ENCODE data around the gene JMJD7. TPM values are rescaled to one million over a fixed set of nuclear protein-coding genes. Genes with fewer than 3 reads are reported as not detected.

Gene JMJD7
- total RNA-seq, 1 experiment from 2014 or later = 3.1 TPM

- DNase-seq (ENCODE audit: extremely low read depth, low read depth) = no peak
These were observed 12.0 kb downstream of the JMJD7 start for GRCh38 chr15:41839781-41840491.

DNA sequence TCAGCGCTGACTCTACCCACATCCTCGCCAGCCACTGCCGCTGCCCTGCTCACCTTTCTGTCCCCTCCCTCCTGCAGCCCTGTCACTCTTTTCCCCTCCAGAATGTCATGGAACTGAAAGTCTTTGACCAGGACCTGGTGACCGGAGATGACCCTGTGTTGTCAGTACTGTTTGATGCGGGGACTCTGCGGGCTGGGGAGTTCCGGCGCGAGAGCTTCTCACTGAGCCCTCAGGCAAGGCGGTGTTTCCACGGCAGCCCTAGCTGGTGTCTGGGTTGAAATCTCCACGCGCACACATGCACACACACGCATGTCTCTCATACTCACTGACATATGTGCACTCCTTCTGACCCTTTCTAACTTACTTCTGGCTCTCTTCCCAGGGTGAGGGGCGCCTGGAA lies 12.8 kb downstream of the JMJD7 start:
- no peak for DNase-seq (ENCODE audit: extremely low read depth, low read depth)

- DNase-seq (ENCODE audit: extremely low read depth, low read depth) = no peak
These were observed 13.2 kb downstream of the JMJD7 start for GRCh38 chr15:41841131-41841530.

GRCh38 chr15:41842229-41842628 lies 14.3 kb downstream of the JMJD7 start:
- DNase-seq (ENCODE audit: extremely low read depth, low read depth) = no peak

DNA sequence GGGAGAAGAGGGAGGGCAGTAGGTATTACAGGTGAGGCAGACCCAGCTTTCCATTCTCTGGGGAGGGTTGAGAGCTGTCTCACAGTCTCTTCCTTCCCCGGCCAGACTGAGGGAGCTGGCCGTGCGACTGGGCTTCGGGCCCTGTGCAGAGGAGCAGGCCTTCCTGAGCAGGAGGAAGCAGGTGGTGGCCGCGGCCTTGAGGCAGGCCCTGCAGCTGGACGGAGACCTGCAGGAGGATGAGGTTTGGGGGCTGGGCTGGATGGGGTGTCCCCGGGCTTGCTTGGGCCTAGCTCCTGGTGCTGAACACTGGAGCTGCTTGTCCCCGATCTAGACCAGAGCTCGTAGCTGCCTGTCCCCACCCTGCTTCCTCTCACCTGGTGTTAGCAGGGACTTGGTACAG lies 15.7 kb downstream of the JMJD7 start:
- no peak for DNase-seq (ENCODE audit: extremely low read depth, low read depth)

DNA sequence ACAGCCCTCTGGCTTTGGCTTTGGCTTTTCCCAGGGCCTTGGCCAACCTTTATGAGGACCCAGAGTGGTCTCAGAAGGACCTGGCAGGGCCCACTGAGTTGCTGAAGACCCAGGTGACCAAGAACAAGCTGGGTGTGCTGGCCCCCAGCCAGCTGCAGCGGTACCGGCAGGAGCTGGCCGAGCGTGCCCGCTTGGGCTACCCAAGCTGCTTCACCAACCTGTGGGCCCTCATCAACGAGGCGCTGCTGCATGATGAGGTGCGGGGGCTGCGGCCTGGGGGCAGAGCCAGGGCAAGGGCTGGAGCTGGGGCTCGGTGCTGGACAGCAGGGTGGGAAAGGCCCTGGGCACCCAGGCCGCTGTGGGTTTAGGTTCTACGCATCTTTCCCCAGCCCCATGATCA lies 16.9 kb downstream of the JMJD7 start:
- DNase-seq (ENCODE audit: extremely low read depth, low read depth) = no peak

DNA sequence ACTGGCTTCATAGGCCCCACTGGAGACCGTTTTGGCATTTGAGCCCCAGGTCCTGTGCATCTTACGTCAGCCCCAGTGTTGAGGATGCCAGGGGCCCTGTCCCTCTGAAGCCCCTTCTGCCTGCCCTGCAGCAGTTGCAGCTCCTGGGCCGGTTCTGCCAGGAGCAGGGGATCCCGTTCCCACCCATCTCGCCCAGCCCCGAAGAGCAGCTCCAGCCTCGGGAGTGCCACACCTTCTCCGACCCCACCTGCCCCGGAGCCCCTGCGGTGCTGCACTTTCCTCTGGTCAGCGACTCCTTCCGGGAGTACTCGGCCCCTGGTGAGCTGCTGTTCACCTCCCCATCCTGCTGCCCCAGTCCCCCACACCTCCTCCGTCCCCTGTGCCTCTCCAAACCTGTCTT lies 19.3 kb downstream of the JMJD7 start:
- DNase-seq (ENCODE audit: extremely low read depth, low read depth) = no peak

- DNase-seq (ENCODE audit: extremely low read depth, low read depth) = no peak
These were observed 20.1 kb downstream of the JMJD7 start for GRCh38 chr15:41847981-41848380.

- no peak for DNase-seq (ENCODE audit: extremely low read depth, low read depth)
These were observed 20.7 kb downstream of the JMJD7 start for GRCh38 chr15:41848631-41849030.

DNA sequence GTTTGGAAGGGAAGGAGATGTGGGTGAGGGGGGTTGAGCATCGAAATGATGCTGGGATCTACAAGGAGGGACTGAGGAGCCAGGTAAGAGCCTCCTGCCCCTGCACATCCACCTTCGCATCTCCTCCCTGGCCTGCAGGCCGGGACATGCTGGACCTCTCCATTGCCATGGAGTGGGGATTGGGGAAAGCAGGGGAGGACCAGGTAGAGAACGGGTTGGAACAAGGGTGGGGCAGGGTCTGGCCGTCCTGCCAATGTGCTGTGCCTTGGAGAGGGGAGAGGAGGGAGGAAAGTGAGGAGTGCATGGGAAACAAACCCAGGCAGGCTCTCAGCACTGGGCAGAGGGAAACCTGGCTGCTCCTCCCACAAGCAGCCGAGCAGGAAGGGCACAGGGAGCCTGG lies 21.3 kb downstream of the JMJD7 start:
- no peak for DNase-seq (ENCODE audit: extremely low read depth, low read depth)

DNA sequence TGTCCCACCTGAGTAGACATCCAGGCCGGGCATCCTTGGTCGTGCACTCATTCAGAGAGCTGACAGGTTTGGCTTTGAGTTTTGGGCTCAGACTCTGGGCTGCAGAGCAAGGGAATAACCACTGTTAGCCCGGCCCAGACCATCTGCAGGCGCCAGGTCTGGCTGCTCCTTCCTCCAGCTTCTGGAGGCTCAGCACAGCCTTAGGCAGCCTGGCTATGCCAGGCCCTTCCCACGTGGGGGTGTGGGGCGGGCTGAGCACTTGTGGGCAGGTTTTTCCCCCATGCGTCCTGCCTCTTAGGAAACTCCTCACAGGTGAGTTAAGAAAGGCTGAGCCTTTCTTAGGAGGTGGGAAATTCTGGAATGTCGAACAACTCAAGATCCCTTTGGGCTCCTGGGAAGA lies 22.0 kb downstream of the JMJD7 start:
- DNase-seq (ENCODE audit: extremely low read depth, low read depth) = no peak

- DNase-seq (ENCODE audit: extremely low read depth, low read depth) = no peak
These were observed 22.7 kb downstream of the JMJD7 start for GRCh38 chr15:41850482-41851166.

DNA sequence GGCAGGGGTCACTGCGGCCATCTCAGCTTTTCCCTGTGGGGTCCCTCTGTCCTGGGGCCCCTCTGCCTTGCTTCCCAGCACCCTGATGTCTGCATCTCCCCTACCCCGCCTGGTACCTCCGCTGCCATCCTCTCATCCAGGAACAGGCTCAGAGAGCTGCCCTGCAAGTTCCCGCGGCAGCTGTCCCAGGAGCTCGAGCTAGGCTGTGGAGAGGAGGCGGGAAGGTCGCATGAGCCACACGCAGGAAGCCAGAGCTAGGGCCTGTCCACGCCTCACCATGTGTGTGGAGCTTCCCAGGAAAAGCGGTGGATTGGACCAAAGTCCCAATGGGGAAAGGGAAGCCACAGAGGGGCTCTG lies 23.3 kb downstream of the JMJD7 start:
- DNase-seq (ENCODE audit: extremely low read depth, low read depth) = no peak

GRCh38 chr15:41851755-41852370 lies 24.0 kb downstream of the JMJD7 start:
- DNase-seq (ENCODE audit: extremely low read depth, low read depth) = no peak

DNA sequence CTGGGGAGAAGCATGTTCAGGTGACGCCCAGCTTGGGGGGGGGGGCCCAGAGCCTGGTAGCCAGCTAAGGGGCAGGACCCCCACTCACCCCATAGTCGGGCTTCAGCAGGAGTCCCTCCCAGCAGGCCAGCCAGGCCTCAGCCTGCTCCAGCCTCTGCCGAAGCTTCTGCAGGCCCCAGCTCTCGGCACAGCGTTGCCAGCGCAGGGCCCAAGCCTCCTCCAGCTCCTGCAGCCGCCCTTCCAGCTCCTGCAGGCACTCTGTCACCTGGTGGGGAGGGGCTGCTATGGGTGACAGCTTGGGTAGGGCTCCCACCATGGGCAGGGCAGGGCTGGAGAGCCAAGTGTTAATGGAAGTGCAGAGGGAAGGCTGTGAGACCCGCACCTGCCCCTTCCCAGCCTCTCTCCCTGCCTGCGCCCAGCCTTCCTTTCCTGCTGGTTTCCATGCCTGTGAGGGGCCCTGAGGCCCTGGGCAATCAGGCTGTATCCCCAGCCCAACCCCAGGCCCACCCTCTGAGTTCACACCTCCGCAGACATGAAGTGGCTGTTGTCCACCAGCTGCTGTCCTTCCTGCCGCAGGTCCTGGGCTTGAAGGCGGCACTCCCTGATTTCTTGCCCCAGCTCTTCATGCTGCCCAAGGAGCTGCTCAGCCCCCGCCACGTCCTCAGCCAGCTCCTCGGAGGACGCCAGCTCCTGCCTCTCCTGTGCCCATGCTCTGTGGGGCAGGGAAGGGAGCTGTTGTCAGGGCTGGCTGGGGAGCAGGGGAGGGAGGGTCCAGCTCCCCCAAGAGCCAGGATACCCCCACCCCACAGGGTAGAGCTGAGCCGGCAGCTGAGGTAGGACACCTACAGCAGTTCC lies 25.1 kb downstream of the JMJD7 start:
- DNase-seq (ENCODE audit: extremely low read depth, low read depth) = no peak

- DNase-seq (ENCODE audit: extremely low read depth, low read depth) = no peak
These were observed 25.9 kb downstream of the JMJD7 start for GRCh38 chr15:41853831-41854230.

DNA sequence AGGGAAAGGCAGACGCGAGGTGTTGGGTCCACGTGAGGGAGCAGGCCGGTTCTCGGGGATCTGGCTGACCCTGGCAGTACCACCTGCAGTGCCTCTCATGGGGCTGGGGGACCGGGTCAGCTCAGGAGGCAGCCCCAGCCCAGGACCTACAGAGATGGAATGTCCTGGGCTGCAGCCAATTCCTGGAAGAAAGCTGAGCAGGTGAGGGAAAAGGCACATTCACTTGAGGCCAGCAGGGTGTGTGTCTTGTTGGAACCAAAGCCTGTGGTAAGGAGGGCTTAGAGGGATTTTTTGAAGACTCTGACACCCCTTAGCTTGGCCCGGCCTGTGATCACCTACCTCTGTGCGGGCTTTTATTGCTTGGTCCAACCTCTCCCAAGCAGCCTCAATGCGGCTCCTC lies 26.6 kb downstream of the JMJD7 start:
- no peak for DNase-seq (ENCODE audit: extremely low read depth, low read depth)

DNA sequence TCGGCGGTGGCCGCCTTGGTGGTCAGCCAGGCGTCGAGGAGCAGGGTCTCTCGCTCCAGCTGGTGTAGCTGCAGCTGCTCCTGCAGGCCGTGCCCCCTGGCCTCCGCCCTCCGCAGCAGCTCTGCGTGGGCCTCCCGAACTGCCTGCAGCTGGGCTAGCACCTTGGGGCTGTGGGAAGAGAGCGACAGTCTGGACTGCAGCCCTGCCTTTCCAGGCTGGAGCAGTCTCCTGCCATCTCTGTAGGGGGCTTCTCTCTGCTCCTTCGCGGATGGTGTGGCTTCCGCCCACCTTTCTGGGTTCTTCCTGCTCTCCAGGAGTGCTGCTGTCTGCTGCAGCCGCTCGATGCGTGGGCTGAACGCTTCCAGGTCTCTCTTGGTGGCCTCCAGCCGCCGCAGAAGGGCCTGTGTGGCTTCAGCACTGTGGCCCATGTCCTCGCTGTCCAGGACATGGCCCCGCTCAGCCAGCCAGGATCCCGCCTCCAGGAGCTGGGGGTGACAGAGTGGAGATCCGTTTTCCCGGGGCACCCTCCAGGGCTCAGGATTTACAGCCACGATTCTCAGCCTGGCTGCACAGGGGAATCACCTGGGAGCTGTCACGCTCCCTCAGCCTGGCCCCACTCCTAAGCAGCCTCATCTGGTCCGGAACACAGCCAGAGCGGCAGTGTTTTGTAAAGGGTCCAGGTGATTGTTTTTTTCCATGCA lies 27.5 kb downstream of the JMJD7 start:
- no peak for DNase-seq (ENCODE audit: extremely low read depth, low read depth)

GRCh38 chr15:41856262-41856661 lies 28.4 kb downstream of the JMJD7 start:
- DNase-seq (ENCODE audit: extremely low read depth, low read depth) = no peak

GRCh38 chr15:41856716-41857115 lies 28.8 kb downstream of the JMJD7 start:
- DNase-seq (ENCODE audit: extremely low read depth, low read depth) = no peak

DNA sequence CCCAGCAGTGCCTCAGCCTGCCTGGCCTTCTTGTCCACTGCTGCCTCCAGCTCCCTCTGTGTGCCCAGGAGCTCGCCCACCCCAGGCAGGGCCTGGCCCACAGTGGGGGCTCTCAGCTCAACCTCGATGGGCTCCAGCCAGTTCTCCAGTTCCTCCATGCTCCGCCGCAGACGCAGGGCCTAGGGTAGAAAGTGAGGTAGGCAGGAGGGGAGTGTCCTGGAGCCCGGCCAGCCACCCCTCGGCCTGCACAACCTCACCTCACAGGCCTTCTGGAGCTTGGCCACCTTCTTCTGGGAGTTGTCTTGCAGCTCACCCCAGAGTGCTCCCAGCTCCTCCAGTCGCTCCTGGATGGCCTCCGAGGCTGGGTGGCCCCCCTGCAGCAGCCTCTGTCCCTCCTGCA lies 29.4 kb downstream of the JMJD7 start:
- no peak for DNase-seq (ENCODE audit: extremely low read depth, low read depth)
